ENCODE measurements around the gene APLP2.
A peak's percentile ranks its signal among the peaks of the same experiment; 100 is the strongest.
"Not testable (repeated sequence)": the region's sequence is repeated elsewhere in the genome, so short reads cannot be mapped to it uniquely, and the experiment has no call there.

The APLP2 gene

DNA sequence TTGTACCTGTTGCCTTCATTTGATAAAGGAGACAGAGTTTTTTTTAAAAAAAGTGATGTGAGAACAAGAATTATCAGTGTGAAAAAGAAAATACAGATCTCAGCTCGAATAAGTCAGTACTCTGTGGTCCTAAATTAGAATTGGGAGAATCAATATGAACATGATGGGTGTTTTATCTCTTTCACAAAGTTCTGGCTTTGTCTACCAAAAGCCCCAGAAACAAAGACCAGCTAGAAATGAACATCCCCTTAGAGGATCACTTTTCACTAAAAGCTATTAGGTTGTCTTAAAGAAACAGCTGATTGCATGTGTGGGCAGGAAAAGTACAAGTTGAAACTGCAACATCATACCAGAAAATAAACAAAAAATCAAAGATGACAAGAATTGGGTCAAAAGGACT is 81.5 kb downstream of the APLP2 start:
- DNase-seq: no peak

DNA sequence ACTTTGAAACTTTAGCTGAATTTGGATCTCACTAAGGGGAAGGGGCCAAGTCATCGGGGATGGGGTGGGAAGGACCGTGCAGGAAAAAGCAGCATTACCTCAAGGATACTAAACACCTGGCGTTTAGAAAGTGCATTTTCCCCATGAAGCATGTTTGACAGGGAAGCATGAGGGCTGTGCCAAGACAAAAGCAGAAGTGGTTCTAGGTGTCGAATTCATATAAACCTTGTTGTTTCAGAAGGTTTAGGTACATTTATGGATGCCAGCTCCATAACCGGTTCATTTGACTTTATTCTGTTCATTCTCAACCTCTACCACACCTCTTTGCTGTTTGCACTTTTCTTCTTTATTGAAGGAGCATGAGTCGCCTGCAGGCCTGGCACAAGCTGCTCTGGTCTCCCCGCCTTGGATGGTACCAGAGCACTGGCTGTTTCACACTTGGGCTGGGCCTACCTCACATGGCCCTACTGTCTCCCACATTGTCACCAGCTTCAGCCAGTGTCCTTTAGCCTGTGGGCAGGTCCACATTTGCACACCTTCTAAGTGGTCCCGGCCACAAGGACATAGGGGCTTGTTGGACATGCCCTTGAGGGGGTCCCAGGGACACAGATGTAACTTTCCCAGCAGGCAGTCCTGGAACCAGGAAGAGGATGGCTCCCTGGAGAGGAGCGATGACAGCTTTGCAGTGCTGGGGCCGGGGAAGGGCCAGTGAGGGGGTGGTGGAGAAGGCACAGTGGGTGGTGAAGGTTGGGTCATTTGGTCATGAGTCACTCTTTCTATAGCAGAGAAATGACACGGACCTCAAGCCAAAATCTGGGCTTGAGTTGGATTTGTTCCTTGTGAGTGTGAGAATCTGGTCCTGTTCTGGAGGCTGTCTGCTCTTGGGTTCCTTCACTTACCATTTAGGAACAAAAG is 86.7 kb downstream of the APLP2 start:
- DNase-seq: no peak

DNA sequence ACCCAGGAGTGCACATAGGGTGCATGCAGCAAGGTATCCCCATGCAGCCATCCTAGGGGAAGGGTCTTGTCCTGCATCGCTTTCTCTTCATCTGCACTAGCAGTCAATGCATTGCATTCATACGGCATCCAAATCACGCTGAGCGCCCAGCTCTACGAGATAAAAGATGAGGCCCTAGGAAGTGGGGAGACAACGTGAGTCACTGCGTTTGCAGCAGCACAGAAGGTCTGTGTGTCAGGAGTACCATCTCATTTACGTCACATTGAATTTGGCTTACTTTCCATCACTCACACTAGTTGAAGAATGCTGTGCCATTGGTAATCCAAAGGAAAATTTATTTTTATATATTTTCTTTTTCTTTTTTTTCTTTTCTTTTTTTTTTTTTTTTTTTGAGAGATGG is 87.4 kb downstream of the APLP2 start:
- no peak for DNase-seq

DNA sequence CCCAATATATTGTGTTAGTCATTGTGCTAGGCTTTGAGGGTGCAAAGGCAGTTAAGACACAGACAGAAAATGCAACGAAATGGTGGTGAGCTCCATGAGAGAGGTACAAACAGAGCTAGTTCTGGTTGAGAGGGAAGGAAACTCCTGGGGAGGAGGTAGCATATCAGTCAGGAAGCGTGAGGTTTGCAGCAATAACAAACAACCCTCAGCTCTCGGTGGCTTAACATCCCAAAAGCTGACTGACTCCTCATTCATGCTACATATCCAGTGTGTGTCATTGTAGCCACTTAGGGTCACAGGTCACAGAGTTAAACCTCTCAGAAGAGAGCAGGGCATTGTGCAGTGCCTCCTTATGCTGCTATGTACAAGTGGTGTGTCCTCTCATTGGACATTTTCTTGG is 88.1 kb downstream of the APLP2 start:
- DNase-seq: no peak

DNA sequence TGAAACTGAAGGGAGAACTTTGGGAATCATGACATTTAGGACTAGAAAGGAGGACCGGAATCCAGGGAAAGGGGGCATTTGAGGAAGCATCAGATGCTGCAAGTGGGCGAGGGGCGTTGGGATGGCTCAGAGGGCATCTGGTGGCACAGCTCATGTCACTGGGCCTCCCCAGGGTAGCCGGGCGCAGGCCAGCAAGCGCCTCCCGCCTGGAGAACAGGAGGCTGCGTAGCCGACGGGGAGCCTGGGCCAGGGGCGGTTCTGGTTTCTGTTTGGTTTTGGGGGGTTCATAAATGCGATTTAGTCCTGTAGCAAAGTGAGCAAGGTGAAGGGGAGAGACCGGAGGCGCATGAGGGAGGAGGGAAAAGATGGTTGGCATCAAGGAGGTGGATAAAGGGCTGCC is 89.4 kb downstream of the APLP2 start:
- DNase-seq: no peak

DNA sequence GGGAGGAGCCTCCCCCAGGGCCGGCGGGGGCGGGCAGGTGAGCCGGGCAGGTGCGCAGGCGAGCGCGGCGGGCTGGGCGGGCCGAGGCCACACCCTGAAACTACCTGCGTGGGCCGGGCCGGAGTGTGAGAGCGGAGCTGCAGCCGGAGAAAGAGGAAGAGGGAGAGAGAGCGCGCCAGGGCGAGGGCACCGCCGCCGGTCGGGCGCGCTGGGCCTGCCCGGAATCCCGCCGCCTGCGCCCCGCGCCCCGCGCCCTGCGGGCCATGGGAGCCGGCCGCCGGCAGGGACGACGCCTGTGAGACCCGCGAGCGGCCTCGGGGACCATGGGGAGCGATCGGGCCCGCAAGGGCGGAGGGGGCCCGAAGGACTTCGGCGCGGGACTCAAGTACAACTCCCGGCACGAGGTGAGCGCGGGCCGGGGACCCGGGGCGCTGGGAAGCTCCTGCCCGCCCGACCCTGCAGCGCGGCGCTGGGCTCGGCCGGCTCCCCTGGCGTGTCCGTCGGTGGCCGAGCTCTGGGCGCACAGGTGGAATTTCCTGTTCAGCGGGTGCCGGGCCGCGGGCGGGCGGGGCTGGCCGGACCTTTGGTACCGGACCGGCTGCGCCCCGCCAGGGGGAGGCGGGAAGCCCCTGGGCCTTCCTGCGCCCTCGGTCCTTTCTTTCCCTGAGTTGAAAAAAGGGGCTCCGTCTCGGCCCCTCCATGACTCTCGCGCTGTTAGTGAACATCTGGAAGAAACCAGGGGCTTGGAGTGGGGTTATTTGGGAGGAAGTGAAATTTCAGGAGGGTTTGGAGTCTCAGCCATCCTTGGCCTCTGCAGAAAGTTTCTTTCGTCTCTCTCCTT is 90.2 kb downstream of the APLP2 start, which contains the start of gene ST14:
ST14 (plus strand) TSS at position 126 of the 841 bp plus-strand sequence; CDS start at position 324, 198 bp downstream.
- no peak for DNase-seq

DNA sequence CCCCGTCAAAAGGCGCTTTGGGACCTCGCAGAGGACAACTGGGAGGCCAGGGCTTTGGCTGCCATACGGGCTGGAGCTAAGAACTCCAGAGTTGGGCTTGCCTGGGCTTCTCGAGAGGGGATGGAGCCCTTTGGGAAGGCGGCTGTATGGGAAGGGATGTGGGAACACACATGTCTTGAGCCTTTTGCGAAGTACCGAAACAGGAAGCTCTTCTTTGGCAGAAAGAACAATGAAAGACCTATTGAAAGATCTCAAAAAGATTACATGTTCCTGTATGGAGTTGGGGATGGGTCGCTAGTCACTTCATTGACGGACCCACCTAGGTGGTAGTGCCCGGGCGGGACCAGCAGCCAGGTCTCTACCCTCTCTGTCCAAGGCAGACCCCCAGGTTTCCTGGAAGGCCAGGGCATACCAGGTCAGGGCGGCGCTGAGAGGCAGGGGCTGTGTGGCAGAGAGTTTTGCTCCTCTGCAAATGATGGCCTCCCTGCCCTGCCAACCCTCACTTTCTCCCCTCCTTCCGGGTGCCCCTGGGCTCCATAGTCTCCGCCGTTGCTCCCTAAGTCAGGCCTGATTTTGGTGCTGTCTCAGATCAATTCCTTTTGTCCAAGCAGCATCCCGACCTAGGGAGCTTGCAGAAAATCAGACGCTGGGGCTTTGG is 90.9 kb downstream of the APLP2 start:
- DNase-seq: no peak

DNA sequence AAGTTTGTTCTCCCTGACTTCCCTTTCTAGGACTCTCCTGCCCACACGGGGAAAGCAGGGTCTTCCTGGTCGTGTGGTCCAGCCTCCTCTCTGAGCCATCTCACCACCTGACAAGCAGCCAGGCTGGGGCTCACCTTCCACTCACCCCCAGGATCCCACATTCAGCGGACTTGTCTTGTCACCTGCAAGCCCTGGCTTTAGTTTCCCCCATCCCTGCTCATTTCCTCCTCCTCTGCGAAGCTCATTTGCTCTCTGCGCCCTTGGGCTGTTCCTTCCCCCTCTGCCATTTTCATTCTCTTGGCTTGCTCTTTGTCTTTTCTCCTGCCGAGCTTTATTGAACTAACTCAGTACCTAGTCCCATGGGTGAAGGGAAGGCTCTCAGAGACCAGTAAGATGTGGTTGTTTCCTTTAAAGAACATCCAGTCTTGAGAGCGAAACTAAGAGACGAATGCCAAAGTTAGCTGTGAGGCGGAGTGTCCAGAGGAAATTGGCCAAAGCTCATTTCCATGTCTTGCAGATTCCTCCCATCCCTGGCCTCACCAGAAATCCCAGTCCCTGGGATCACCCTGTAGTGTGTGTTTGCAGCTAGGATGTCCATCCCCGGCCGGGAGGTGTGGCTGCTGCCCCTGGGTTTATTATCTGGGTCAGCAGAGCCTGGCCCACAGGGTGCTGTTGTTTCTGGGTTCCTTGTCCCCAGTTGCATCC is 91.9 kb downstream of the APLP2 start:
- DNase-seq: no peak

DNA sequence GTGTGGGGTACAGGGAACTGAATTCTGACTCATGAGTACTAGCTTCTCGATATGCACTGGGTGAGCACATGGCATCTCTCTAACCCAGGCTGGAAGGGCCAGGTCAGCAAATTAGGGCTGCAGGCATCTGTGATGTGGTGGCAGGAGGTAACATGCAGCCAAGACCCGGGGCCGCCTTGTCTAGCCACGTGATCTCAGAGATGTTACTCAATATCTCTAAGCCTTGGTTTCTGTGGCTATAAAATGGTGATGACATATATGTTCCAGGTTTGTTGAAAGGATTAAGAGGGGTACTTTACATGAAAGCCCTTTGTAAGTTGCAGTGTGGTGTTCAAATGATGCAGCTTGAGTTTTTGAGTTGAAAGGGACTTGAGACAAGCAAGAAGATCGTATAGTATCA is 93.0 kb downstream of the APLP2 start:
- DNase-seq: peak; percentile 19

DNA sequence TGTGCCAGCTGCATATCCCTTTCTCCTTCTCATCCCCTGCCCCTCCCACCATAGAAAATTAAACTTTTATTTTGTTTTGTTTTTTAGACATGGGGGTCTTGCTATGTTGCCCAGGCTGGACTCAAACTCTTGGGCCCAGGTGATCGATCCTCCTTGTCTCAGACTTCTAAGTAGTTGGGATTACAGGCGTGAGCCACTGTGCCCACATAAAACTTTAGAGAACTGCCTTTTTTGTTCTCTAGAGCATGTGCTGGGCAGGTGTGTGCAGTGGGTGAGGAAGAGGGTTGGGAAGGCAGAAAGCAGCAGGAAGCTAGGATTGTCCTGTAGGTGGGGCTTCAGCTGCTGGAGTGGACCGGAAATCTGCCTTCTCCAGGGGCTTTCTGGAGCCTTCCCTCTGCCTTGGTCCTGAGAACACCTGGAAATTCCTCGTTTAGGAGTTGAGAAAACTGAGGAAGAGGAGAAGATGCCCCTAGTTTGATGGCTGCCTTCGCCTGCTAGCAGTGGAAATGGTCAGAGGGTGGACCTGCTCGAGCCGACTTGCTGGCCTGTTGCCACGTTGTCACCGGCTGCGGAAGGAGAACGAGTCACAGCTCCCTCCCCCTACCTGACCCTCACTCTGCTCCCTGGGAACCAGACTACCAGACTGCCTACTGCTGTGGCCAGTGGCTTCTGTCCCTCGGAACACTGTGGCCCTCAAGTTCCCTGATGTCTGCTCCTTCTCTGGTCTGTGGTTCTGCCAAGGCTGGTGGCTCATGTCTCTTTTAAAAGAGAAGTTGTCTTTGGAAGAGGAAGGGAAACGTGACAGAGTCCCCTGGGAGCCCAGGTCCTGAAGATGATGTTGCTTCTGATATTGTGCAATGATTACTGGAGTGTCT is 93.9 kb downstream of the APLP2 start:
- no peak for DNase-seq

DNA sequence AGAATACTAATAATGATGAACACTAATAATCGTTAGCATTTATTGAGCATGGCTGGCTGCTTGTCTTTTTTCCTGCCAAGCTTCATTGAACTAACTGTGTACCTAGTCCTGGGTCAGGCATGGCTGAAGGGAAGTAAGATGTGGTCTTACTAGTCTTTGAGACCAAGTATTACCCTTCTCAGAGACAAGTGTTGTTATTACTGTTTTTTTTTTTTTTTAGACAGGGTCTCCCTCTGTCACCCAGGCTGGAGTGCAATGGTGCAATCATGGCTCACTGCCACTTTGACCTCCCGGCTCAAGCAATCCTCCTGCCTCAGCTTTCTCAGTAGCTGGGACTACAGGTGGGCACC is 94.5 kb downstream of the APLP2 start:
- DNase-seq: no peak

DNA sequence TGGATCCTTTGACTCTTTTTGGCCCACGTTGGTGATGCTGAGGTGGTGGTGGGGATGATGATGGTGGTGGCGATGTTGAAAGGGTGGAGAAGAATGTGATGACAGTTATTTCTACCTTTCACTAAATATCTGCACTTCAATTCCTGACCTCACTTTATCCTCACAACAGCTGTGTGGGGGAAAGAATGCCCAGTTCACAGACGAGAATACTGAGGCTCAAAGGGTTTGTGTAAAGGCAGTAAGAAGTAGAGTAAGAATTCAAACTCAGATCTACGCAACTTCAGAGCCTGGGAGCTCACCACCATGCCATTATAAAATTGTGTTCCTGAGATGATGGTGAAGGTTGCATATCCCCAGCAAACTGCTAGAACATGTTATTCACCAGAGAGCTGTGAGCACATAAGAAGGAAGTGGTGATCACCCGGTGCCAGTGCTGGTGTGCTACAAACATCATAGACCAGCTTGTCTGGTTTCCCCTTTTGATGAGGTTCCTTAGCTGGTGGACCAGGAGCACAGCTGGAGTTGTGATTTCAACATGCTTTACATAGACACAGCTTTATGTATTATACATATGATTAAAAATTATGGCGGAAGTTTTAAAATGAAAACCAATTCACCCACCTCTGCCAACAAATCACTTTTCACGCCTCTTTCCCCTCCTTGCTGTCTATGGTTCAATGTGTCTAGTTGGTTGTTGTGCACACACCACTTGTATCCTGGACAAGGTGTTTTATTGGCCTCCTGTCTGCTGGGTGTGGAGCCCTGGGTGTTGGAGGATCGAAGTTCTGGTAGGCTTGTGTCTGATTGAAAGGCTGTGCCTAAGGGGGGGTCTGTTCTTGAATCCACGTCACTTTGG is 96.1 kb downstream of the APLP2 start:
- no peak for DNase-seq

DNA sequence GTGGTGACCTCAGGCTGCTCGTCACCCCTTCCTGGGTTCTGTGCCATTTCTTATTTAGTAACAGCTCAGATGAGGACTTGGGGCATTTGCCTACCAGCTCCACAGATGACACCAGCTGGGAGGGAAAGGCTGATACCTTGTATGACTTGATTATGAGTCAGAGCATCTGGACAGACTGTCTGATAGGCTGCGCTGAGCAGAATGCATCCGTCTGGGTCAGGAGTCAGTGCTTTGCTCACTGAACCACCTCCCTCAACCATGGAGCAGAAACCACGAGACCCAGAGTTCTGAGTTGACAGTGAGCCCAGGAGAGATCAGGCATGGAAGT is 96.7 kb downstream of the APLP2 start:
- peak; percentile 19 for DNase-seq

DNA sequence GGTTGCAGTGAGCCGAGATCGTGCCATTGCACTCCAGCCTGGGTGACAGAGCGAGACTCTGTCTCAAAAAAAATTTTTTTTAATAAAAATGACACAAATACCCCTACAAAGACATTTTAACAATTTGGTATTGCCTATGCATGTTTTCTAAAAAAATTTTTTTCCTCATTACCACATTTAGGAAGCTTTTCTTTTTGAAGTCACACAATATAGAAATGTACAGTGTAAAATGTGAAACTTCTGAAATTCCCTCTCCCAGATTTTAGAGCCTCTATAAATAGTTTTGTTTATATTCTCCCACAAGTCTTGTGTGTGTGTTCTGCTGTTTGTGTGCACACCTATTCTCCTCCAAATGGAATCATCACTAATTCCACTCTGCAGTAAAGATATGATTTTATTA is 97.5 kb downstream of the APLP2 start:
- no peak for DNase-seq

DNA sequence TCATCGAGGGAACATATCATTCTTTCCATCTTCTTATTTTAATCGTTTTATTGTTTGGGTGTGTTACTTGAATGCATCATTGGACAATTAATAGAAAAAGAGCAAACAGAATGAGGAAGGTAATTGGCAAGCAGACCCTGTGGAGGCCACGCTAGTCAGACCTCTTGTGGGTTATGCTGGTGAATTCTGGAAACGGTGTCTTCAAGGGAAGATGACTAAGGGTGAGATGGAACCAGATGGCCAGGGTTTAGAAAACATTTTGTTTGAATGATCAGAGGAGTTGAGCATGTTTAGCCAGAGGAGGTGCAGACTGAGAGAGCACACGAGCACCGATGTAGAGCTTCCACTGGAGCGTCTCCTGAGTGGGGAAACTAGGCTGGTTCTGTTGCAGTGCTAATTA is 98.4 kb downstream of the APLP2 start:
- no peak for DNase-seq

DNA sequence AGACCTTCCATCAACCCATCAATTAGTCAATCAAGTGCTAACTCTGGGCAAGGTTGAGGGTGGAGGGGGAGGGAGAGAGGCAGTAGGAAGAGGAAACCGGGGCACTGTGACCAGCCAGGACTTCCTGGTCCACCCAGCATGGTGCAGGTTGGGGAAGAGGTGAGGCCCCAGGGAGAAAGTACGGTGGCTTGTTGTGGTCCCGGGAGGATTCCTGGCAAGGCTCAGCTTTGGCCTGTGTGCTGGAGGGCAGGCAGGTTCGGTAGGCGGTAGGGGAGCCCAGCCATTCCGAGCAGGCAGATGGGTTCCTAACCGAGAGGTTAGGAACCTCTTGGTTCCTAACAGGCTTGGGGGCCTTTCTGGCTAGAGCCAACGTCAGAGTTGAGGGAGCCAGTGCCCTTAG is 100.7 kb downstream of the APLP2 start:
- no peak for DNase-seq

DNA sequence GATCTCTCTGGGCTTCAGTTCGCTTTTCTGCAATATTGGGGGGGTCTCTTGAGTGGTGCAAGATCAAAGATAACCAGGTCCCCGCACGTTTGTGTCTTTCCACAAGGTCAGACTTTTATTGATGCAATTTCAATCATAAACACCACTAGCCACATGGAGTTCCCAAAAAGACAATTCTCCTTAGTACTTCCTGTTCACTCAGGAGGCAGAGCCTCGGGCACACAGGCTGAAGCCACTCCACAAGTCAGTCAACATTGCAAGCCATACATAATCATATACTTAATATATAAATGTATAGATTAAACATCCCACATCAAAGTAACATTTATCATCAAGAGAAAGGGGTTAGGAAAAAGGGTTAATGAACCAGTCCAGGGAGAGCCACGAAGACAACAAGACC is 101.8 kb downstream of the APLP2 start:
- DNase-seq: no peak

DNA sequence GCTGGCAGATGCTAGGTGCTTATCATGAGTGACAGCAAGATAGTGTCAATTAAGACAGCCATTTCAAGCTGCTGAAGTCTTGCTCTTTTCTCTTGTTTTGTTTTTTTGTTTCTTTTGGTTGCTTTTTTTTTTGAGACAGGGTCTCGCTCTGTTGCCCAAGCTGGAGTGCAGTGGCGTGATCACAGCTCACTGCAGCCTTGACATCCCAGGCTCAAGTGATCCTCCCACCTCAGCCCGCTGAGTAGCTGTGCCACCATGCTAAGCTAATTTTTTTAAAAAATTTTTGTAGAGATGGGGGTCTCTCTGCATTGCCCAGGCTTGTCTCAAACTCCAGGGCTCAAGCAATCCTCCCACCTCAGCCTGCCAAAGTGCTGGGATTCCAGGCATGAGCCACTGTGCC is 102.3 kb downstream of the APLP2 start:
- DNase-seq: not testable (repeated sequence)

DNA sequence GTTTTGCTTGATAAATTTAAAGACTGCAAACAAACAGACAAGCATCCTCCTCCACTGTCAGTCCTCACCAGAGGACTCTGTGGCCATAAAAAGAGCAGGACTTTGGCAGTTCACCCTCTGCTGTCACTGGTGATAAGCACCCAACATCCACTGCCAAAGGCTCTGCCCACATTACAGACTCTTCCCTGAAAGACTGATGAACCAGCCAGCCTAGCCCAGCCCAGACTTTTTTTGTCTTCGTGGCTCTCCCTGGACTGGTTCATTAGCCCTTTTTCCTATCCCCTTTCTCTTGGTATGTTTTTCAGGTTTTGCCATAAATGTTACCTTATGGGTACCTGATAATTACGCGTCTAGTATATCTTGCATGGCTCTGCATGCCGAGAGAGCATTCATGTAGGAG is 104.9 kb downstream of the APLP2 start:
- no peak for DNase-seq

DNA sequence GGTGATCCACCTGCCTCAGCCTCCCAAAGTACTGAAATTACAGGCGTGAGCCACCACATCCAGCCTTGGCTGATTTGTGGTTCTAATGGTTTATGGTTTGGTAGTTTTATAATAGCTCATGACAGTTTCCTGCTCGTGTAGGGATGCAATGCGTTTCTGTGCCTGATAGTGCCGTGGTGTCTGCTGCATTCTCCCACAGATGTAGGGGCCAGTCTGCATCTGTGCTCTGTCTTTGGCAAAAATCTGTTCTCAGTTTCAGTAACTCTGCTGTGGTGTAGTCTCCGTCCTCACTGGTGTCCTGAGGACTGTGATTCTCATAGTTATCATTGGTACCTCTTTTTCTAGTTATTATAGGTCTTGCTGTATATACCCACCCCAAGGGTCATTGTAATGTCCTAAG is 106.2 kb downstream of the APLP2 start:
- DNase-seq: no peak

DNA sequence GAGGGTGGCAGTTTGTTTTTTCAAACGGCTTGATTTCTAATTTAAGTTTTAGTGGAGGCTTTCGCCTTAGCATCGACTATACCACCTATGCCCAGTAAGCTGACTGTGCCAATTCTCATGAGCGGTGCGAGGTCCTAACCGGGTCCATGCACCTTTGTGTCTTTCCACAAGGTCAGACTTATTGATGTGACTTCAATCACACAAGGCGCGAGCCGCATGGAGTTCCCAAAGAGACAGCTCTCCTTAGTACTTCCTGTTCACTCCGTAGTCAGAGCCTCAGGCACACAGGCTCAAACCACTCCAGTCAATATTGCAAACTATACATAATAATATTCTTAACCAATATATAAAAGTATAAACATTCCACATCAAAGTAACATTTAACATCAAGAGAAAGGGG is 108.1 kb downstream of the APLP2 start:
- DNase-seq: no peak

Data from stimulated activated CD4-positive, alpha-beta T cell treated with anti-CD3 and anti-CD28 coated beads, Interleukin-1b, Interleukin-23, amount 100 ng/mL, for 48 hours (primary cell).